HL-60 (cell line): ENCODE data around the gene RALGPS2.

Experiments
- DNase-seq, 2 experiments: peaks; one replicate each; pipeline ENCODE4 v3.0.0-alpha.2; 2010 to 2020; ENCODE audit warnings: low read depth in 1 of 2, low spot score in 1 of 2
- H3K27ac ChIP-seq: fragments of 250-450 bp; sonication (Bioruptor Pico); replicated peaks from 2 replicates; pipeline ENCODE4 v1.5.1; 2020; ENCODE audit warnings: mild to moderate bottlenecking, moderate library complexity
- H3K27me3 ChIP-seq: fragments of 250-450 bp; sonication (Bioruptor Pico); 2 replicates; pipeline ENCODE4 v1.5.1; 2021; ENCODE audit warnings: mild to moderate bottlenecking, moderate library complexity; ENCODE audit not compliant: insufficient read depth, poor library complexity, severe bottlenecking
- H3K4me3 ChIP-seq: replicated peaks from 2 replicates; pipeline ENCODE4 v1.5.1; 2011; ENCODE audit warnings: mild to moderate bottlenecking, control low read depth, low read length; ENCODE audit not compliant: insufficient read depth
- GABPA ChIP-seq: IDR thresholded peaks from 2 replicates; pipeline ENCODE4 v1.6.1; 2012; ENCODE audit warnings: low read depth
- POLR2AphosphoS5 ChIP-seq: IDR thresholded peaks from 2 replicates; pipeline ENCODE4 v1.6.1; 2012; ENCODE audit warnings: low read depth
- SPI1 ChIP-seq: IDR thresholded peaks from 2 replicates; pipeline ENCODE4 v1.6.1; 2012; ENCODE audit warnings: low read depth, mild to moderate bottlenecking, borderline replicate concordance
- TF ChIP-seq, protein P1 (sequence below): IDR thresholded peaks from one replicate; pipeline ENCODE4 v1.5.1; 2011; ENCODE audit warnings: low read length, control low read depth, inconsistent platforms; ENCODE audit not compliant: insufficient read depth
- TF ChIP-seq, protein P2 (sequence below): IDR thresholded peaks from 2 replicates; pipeline ENCODE4 v1.6.1; 2012; ENCODE audit warnings: low read depth; ENCODE audit not compliant: insufficient replicate concordance

The RALGPS2 gene

DNA sequence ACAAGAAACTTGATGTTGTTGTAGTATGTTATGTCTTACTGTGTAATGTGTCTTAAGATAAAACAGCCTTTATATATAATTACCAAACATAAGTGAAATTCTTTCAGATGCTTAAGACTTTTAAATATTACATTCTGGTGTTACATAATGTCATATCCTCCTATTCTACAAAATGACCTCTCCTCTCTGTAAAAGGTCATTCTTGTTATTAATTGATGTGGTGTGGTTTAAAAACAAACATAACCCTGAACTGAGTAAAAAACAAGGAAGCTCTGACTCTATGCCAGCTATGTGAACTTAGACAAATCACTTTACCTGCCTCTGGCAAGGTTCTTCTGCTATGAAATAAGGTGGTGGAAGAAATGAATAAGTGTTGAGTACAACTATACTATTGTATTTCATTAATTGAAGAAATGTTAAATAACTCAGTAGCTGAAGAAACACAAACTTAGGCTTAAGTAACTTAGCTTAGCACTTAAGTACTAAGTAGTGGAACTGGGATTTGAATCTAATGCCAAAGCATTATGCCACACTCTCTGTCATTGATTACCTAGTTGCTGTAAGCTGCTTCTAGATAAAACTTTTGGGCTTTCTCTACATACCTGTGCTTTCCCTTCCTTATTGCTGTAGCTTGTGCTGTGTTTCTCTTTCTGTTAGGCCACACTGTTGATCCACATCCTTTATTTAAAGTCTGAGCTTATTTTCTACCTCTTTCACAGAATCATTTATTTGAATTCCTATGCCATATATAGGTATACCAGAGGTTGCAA, 146.7 kb downstream of the RALGPS2 start:
- no peaks in the 10 kb centered on the region for H3K27me3 ChIP-seq
- TF ChIP-seq, protein P1, sequence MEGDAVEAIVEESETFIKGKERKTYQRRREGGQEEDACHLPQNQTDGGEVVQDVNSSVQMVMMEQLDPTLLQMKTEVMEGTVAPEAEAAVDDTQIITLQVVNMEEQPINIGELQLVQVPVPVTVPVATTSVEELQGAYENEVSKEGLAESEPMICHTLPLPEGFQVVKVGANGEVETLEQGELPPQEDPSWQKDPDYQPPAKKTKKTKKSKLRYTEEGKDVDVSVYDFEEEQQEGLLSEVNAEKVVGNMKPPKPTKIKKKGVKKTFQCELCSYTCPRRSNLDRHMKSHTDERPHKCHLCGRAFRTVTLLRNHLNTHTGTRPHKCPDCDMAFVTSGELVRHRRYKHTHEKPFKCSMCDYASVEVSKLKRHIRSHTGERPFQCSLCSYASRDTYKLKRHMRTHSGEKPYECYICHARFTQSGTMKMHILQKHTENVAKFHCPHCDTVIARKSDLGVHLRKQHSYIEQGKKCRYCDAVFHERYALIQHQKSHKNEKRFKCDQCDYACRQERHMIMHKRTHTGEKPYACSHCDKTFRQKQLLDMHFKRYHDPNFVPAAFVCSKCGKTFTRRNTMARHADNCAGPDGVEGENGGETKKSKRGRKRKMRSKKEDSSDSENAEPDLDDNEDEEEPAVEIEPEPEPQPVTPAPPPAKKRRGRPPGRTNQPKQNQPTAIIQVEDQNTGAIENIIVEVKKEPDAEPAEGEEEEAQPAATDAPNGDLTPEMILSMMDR: no peak
- no peak for TF ChIP-seq GABPA
- no peak for TF ChIP-seq SPI1
- TF ChIP-seq POLR2AphosphoS5: no peak
- TF ChIP-seq, protein P2, sequence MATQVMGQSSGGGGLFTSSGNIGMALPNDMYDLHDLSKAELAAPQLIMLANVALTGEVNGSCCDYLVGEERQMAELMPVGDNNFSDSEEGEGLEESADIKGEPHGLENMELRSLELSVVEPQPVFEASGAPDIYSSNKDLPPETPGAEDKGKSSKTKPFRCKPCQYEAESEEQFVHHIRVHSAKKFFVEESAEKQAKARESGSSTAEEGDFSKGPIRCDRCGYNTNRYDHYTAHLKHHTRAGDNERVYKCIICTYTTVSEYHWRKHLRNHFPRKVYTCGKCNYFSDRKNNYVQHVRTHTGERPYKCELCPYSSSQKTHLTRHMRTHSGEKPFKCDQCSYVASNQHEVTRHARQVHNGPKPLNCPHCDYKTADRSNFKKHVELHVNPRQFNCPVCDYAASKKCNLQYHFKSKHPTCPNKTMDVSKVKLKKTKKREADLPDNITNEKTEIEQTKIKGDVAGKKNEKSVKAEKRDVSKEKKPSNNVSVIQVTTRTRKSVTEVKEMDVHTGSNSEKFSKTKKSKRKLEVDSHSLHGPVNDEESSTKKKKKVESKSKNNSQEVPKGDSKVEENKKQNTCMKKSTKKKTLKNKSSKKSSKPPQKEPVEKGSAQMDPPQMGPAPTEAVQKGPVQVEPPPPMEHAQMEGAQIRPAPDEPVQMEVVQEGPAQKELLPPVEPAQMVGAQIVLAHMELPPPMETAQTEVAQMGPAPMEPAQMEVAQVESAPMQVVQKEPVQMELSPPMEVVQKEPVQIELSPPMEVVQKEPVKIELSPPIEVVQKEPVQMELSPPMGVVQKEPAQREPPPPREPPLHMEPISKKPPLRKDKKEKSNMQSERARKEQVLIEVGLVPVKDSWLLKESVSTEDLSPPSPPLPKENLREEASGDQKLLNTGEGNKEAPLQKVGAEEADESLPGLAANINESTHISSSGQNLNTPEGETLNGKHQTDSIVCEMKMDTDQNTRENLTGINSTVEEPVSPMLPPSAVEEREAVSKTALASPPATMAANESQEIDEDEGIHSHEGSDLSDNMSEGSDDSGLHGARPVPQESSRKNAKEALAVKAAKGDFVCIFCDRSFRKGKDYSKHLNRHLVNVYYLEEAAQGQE: no peak
- DNase-seq: no peak
- no peak overlapping the region for H3K4me3 ChIP-seq
- H3K27ac ChIP-seq: no peak overlapping the region

DNA sequence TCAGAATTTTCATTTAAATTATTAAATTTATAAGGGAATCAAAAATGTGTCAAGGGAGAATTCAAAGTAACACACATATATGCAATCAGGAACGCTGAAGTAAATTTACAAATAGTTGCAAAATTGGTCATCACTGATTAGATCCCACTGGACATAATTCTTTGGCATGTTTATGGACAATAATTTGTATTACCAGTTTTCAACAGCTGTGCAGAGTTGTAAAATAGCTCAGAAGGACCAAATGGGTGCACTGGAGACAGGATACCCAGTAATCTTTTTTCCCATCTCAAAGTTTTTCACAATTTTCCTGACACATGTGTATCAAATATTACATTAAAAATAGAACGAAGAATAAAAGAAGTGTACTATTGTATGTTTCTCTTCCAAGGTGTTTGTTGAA, 149.9 kb downstream of the RALGPS2 start:
- no peak for TF ChIP-seq GABPA
- TF ChIP-seq SPI1: no peak
- TF ChIP-seq, protein P2: no peak
- TF ChIP-seq, protein P1: no peak
- no peak for TF ChIP-seq POLR2AphosphoS5
- H3K27ac ChIP-seq: no peak overlapping the region
- no peak overlapping the region for H3K4me3 ChIP-seq
- H3K27me3 ChIP-seq: no peaks in the 10 kb centered on the region
- DNase-seq: no peak

DNA sequence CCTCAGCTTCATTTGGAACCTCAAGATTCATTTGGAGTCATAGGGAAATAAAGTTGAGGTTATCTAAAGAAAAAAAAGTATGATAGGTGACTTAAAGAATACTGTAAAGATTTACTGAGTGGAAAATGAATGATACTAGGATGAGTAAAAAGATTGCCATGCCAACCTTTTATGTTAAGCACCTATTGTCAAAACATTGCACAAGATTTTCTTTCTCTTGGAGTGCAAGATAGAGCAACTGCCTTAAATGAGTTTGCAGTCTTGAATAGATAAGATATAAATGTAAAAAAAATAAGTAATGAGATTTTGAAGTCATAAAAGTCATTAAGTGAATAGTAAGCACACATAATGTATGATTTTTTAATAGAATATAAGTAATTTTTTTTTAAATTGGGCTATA, 150.9 kb downstream of the RALGPS2 start:
- no peak for TF ChIP-seq GABPA
- TF ChIP-seq SPI1: no peak
- TF ChIP-seq, protein P1: no peak
- TF ChIP-seq POLR2AphosphoS5: no peak
- TF ChIP-seq, protein P2: no peak
- H3K27ac ChIP-seq: no peak overlapping the region
- H3K27me3 ChIP-seq: no peaks in the 10 kb centered on the region
- no peak overlapping the region for H3K4me3 ChIP-seq
- DNase-seq: no peak
